Measurements from ENCODE around the gene KCNC4. TPM values are rescaled to one million over a fixed set of nuclear protein-coding genes. Genes with fewer than 3 reads are reported as not detected.

The KCNC4 gene
- total RNA-seq (10 to 100 TPM in 1 of 5 donors, 1 to 10 TPM in 4; 1.2 to 16.5 (median 6.5) TPM), polyA plus RNA-seq (1 to 10 TPM; 1.1 to 2.8 (median 2.5) TPM)
- long read RNA-seq, donor 1, full-length matches to known transcripts = 1 of 1 reads
- long read RNA-seq, donor 1, partial matches to known transcripts = 0 of 1 reads
- long read RNA-seq, donor 1, other reads (novel, unspliced or antisense) = 0 of 1 reads
- long read RNA-seq, donor 2, full-length matches to known transcripts = 1 of 1 reads
- long read RNA-seq, donor 2, partial matches to known transcripts = 0 of 1 reads
- long read RNA-seq, donor 2, other reads (novel, unspliced or antisense) = 0 of 1 reads
- long read RNA-seq, donor 3, full-length matches to known transcripts = 2 of 2 reads
- long read RNA-seq, donor 3, partial matches to known transcripts = 0 of 2 reads
- long read RNA-seq, donor 3, other reads (novel, unspliced or antisense) = 0 of 2 reads
- long read RNA-seq, donor 4 = 0 reads
- long read RNA-seq, donor 5, full-length matches to known transcripts = 2 of 2 reads
- long read RNA-seq, donor 5, partial matches to known transcripts = 0 of 2 reads
- long read RNA-seq, donor 5, other reads (novel, unspliced or antisense) = 0 of 2 reads
- long read RNA-seq, donor 6 = 0 reads
- long read RNA-seq, donor 7, full-length matches to known transcripts = 1 of 1 reads
- long read RNA-seq, donor 7, partial matches to known transcripts = 0 of 1 reads
- long read RNA-seq, donor 7, other reads (novel, unspliced or antisense) = 0 of 1 reads
- long read RNA-seq, donor 8 = 0 reads
- long read RNA-seq, donor 9 = 0 reads
- long read RNA-seq, donor 10, partial matches to known transcripts = 0 of 1 reads
- long read RNA-seq, donor 10, other reads (novel, unspliced or antisense) = 0 of 1 reads

DNA sequence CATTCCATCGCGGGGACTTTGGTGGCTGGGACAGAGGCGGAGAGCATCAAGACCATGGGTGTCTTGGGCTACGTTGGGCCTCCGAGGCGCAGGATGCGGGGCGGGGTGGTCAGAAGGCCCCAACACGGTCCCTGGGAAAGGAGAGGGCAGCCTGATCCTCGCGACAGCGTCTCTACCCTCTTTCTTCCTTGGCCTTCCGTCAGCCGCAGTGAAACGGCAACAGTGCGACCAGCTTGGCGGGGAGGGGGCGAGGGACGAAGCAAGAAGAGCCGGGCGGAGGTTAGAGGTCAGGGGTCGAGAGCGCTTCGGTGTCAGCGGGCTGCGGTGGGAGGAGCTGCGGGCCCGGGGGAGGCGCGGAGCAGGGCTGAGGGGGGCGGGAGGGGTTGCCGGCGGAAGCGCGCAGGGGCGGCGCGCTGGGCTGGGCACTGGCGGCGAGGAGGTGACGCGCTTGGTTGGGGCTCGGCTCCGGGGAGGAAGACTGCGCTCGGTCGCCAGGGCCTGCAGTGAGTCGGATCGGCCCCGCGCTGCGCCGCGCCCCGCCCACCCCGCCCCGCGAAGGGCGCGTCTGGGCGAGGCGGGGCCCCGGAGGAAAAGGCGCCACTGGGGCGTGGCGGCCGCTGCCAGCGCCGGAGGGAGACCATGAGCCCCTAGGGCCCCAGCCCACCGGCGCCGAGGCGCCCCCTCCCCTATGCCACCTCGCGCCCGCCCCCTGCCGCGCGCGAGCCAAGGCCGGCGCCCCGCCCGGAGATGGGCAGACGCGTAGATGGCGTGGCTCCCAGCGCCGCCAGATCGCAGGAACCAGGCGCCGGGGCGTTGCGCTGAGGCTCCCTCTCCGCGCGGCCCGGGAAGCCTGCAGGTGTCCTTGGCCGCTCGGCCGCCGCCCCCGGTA, at the start of gene KCNC4:
TSS of gene KCNC4 (plus strand) at position 600 of the 889 bp plus-strand sequence. CDS start 1,186 bp downstream, outside the sequence.
- 1 to 6% (median 2%) methylated on average over 21 to 103 of the region's 103 CpGs for WGBS, 5 donors
- H3K36me3 ChIP-seq = no peaks in the 10 kb centered on the region
- no peaks in the 10 kb centered on the region for H3K9me3 ChIP-seq
- intact Hi-C loops (cut with DNase I; ENCODE audit: low total_unique reads) = no loop called here
- peaks cover 38 to 57% (median 49%) of the 10 kb centered on the region in 4 donors for H3K4me1 ChIP-seq
- peak; percentile 88 to 97 for DNase-seq
- peak within 1 kb of the TSS; percentile 83 to 89 (median 84) for H3K4me3 ChIP-seq
- H3K27me3 ChIP-seq = peaks cover 0 to 12% (median 10%) of the 10 kb centered on the region in 3 donors
- peak; percentile 31 to 39 (median 39) for TF ChIP-seq POLR2AphosphoS5 (IDR thresholded peaks at IDR 0.05)
- TF ChIP-seq EP300 (IDR thresholded peaks at IDR 0.05) = no peak
- no peak for TF ChIP-seq POLR2A (IDR thresholded peaks at IDR 0.05)
- peak in 1 of 7 experiments; percentile 18 for TF ChIP-seq CTCF (IDR thresholded peaks at IDR 0.05)
- peak within 1 kb of the TSS; percentile 75 to 91 (median 90) for H3K27ac ChIP-seq

DNA sequence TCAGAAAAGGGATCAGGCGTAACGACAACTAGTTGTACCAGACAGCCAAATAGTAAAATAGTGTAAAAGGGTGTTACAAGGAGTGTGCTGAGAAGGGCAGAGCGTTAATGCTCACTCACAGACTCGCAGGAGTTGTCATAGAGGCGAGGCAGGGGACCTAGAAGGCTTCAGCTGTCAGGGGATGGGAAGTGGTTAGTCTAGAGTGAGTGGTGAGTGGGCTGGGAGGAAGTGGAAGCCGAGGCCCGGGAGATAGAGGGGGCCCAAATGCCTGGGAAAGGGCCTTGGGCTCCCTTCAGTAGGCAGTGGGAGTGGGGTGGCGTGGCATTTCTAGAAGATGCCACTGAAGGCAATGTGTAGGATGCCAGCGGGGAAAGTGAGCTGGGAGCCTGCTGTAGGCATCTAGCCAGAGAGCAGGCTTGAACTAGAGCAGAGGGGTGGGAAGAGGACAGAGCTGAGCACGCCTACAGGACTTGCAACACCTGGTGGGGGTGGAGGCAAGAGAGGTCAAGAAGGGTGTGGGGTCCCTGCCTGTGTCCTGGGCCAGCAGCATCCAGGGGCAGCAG, 49.5 kb upstream of the KCNC4 start:
- H3K36me3 ChIP-seq = no peaks in the 10 kb centered on the region
- H3K27ac ChIP-seq = no peak overlapping the region
- H3K4me3 ChIP-seq = no peak overlapping the region
- TF ChIP-seq CTCF (IDR thresholded peaks at IDR 0.05) (no peak), POLR2AphosphoS5 (IDR thresholded peaks at IDR 0.05) (no peak), POLR2A (IDR thresholded peaks at IDR 0.05) (no peak), EP300 (IDR thresholded peaks at IDR 0.05) (no peak)
- no peak for DNase-seq
- H3K4me1 ChIP-seq = no peaks in the 10 kb centered on the region
- peaks cover 0 to 39% (median 0%) of the 10 kb centered on the region in 3 donors for H3K27me3 ChIP-seq
- peaks cover 0 to 9% (median 3%) of the 10 kb centered on the region in 4 donors for H3K9me3 ChIP-seq
- 56 to 65% (median 63%) methylated on average over 10 of the region's 10 CpGs for WGBS, 5 donors
- intact Hi-C loops (cut with DNase I; ENCODE audit: low total_unique reads) = no loop called here

- peaks cover 0 to 9% (median 3%) of the 10 kb centered on the region in 4 donors for H3K9me3 ChIP-seq
- TF ChIP-seq EP300 (IDR thresholded peaks at IDR 0.05) (no peak), POLR2AphosphoS5 (IDR thresholded peaks at IDR 0.05) (no peak), CTCF (IDR thresholded peaks at IDR 0.05) (no peak), POLR2A (IDR thresholded peaks at IDR 0.05) (no peak)
- DNase-seq = no peak
- no peaks in the 10 kb centered on the region for H3K4me1 ChIP-seq
- intact Hi-C loops (cut with DNase I; ENCODE audit: low total_unique reads) = no loop called here
- no peaks in the 10 kb centered on the region for H3K36me3 ChIP-seq
- peaks cover 0 to 33% (median 0%) of the 10 kb centered on the region in 3 donors for H3K27me3 ChIP-seq
- no peak overlapping the region for H3K27ac ChIP-seq
- H3K4me3 ChIP-seq = no peak overlapping the region
- WGBS, 5 donors = 77 to 89% (median 84%) methylated on average over 3 of the region's 3 CpGs
Observed at GRCh38 chr1:110161165-110161564, 48.9 kb upstream of the KCNC4 start.

Measured in stomach (tissue), 19 donors.